ENCODE results near the gene GORASP2.

GORASP2 gene

DNA sequence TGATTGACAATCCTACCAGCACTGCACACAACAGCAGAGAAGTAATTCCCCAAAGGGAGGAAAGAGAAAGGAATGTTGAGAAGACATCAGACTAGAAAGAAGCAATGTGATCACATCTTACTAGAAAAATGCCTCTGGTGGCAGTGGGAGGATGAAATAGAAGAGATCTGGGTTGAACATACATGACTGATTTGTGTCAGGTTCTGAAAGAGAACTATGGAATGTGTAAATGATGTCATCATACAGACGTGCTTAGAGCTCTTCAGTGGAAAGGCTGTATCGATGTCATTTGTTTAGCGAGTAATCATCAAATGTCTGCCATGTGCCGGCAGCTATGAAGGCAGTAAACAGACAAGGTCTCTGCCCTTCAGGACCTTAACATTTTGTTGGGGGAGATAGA is 24.9 kb downstream of the GORASP2 start:
- no peak for DNase-seq
- intact Hi-C loops (cut with DNase I) = no loop called here

- intact Hi-C loops (cut with DNase I) = no loop called here
- DNase-seq = no peak
Measured at GRCh38 chr2:170963386-170963785, 34.3 kb downstream of the GORASP2 start.

DNA sequence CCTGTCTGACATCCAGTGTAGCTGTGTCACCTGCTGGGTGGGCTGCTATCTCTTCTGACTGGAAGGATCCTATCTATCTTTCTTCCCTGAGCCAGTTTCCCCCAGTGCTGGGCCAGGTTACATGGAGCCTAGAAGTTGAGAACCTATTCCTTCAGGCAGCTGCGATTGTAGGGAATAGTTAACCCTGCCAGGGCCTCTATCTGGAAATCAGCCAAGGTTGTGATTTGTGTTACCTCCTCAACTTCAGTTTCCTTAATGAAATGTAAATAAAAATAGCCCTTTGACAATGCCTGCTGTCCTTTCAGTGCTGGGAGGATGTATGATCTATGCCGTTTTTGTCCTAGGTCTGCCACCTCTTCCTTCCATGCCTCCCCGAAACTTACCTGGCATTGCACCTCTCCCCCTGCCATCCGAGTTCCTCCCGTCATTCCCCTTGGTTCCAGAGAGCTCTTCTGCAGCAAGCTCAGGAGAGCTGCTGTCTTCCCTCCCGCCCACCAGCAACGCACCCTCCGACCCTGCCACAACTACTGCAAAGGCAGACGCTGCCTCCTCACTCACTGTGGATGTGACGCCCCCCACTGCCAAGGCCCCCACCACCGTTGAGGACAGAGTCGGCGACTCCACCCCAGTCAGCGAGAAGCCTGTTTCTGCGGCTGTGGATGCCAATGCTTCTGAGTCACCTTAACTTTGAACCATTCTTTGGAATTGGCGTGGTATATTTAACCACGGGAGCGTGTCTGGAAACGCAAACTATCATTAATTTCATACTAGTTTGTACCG is 36.6 kb downstream of the GORASP2 start:
- intact Hi-C loops (cut with DNase I) = no loop called here
- no peak for DNase-seq

GRCh38 chr2:170966648-170967396 is 37.8 kb downstream of the GORASP2 start:
- intact Hi-C loops (cut with DNase I) = no loop called here

GRCh38 chr2:170967553-170967952 is 38.5 kb downstream of the GORASP2 start:
- no peak for DNase-seq
- intact Hi-C loops (cut with DNase I) = no loop called here

More at GRCh38 chr2:170966648-170967396, 37.8 kb downstream of the GORASP2 start:
- DNase-seq = no peak

- DNase-seq = no peak
- intact Hi-C loops (cut with DNase I) = no loop called here
Measured at GRCh38 chr2:170968205-170969003, 39.4 kb downstream of the GORASP2 start.

GRCh38 chr2:170969030-170969429 is 40.0 kb downstream of the GORASP2 start:
- no peak for DNase-seq
- intact Hi-C loops (cut with DNase I) = no loop called here

DNA sequence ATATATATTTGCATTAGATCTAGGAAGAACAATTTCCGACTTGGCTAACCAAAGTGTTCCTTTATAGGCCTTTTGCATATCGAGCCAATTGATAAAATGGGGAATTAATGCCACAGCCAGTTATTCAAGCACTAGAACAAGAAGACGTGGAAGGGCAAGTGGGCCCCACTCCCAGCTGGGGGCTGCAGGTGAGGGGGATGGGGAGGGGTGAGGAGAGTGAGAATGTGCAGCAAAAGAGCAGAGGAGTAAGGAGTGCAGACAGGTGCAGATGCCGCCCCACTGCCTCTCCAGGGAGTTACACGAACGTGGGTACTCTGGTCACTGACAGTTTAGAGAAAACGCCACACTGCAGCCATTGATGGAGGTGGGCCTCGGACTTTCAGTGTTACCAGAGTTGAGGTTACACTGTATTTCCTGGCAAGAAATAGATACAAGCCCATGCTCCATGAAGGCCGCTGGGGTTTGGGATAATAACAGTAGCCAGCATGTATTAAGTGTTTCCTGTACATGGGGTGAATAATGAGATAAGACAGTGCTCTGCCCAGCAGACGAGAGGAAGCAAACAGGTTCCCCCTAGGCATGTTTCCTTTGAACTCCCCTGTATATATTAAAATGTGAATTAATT is 40.9 kb downstream of the GORASP2 start:
- no peak for DNase-seq
- intact Hi-C loops (cut with DNase I) = loop anchor here (5.0 kb wide), 2 partner anchors 117 to 462 kb away; partner anchors contain the start of genes DCAF17 and METTL8

GRCh38 chr2:170971071-170971470 is 42.0 kb downstream of the GORASP2 start:
- DNase-seq = no peak
- intact Hi-C loops (cut with DNase I) = loop anchor here (5.0 kb wide), 2 partner anchors 116 to 461 kb away; partner anchors contain the start of genes DCAF17 and METTL8

DNA sequence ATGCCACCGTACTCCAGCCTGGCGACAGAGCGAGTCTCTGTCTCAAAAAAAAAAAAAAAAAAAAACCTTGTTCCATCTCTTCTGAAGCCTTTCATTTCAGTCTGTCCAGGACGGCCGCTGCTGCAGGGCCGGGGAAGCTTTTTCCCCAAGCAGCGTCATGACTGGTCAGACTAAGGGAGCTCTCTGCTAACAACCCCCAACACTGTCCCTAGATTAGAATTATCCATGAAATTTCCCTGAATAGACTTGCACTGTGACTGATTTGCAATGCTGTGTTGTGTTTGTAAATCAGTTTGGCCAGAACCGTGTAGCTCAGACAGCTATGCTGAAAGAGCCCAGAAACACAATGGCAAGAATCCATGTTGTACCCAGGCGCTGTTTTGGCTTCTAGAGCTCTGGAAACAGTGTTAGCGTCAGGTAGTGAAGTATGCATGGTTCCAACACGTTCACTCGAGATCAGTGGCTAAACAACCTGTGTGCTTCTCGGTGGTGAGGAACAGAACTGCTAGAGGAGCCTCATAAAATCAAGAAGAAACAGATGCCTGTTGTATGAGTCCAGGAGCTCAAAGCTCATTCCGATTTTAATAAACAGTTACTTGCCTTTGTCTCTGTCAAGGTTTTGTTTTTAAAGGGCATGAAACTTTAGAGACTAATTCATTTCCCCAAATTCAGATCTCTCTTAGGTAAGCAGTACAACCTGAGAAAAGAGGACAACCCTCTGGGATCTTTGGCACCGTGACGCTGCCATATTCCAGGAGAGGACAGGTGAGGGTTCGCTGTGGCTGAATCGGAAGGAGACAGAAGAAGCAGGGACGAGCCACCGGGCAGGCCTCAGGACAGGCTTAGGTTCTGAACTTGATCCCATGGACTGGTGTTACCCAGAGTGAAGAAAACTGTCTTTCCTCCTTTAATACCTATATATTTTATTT is 43.5 kb downstream of the GORASP2 start:
- intact Hi-C loops (cut with DNase I) = loop anchor here (1.0 to 5.0 kb wide), 4 partner anchors 115 to 460 kb away; partner anchors contain the start of genes DCAF17 and METTL8
- no peak for DNase-seq

- intact Hi-C loops (cut with DNase I) = loop anchor here (1.0 to 5.0 kb wide), 4 partner anchors 114 to 459 kb away; partner anchors contain the start of genes DCAF17 and METTL8
- no peak for DNase-seq
Measured at GRCh38 chr2:170973225-170973491, 44.1 kb downstream of the GORASP2 start.

DNA sequence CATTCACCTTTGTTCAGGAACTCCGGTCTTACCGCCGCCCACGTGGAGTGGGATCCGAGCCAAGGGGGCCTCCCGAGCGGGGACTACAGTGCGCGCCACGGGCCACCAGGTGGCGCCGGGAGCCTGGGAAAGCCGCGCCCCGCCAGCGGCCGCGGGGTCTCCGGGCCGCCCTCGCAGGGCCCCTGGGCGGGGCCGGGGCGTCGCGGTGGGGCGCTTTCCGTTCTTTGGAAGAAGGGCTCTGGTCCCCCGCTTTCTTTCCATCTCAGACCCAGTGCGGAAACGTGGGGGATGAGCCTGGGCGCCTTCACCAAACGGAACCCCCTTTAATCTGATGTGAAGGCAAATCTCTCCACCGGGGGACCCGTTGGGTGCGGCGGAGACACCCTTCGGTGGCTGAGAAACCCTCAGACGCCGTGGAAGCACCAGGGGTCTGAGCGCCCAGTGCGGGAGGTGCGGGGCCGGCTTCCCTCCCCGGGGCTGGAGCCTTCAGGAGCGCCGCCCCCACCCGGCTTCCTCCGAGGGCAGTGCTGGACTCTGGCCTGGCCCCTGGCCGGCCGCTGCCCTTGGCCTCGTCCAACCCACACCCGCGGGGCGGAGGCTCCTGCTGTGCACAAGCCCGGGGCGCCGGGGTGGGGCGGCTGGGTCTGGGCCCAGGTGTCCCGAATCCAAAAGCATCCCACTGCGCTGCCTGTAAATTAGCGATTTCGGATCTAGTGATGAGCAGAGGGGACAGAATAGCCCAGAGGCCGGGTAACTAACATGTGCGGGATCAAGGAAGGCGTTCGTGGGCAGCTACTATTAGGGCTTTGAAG is 44.6 kb downstream of the GORASP2 start:
- intact Hi-C loops (cut with DNase I) = loop anchor here (1.0 to 5.0 kb wide), 4 partner anchors 114 to 459 kb away; partner anchors contain the start of genes DCAF17 and METTL8
- peak; percentile 63 to 97 (median 82) for DNase-seq

- DNase-seq = no peak
- intact Hi-C loops (cut with DNase I) = loop anchor here (5.0 kb wide), 2 partner anchors 113 to 458 kb away; partner anchors contain the start of genes DCAF17 and METTL8
Measured at GRCh38 chr2:170974304-170974993, 45.4 kb downstream of the GORASP2 start.

DNA sequence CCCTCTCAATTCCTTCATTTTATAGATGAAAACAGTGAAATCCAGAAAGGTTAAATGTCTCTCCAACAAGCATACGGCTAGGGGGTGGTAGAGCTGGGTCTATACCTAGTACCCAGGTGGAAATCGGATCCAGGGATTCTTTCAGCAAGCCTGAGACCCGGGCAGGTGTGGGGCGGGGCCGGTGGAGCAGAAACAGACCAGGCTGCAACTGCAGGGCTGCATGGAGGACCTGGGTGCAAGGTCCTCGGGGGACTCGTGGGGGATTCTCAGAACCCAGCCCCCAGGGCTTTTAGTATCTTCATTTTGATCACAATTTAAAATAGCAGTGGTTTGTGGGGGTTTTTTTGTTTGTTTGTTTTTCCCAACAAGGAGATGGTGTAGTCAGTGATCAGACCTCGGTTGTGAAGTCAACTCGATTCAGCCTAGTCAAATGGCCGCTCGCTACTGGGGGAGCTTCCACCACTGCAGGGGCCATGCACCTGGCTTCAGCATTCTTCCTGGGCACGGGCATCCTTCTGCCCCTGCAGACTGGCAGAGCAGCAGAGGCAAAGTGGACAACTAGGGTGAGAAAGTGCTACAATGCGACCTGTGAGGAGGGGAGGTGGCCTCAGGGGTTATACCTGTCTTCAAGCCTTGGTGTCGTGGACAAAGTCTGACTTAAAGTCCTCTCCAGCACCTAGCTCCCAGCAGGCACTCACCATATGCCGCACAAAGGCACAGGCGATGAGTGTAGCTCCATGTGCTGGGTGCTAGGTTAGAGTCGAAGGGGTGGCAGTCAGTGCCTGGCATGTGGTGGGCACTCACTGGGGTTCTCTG is 46.3 kb downstream of the GORASP2 start:
- no peak for DNase-seq
- intact Hi-C loops (cut with DNase I) = no loop called here

DNA sequence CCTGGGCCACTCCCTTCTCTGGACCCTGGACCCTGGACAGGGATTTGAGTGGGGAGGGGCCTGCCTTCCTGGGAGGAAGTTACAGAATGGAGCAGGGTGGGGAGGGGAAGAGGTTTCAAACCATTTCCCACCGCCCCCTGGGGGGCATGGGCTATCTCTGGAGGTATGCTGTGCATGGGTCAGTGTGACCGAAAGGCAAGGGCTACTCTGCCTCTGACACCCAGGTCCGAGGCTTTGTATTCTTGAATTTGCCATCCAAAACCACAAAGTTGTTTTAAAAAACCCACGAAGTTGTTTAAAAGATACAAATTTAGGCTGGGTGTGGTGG is 46.9 kb downstream of the GORASP2 start:
- intact Hi-C loops (cut with DNase I) = no loop called here
- no peak for DNase-seq

GRCh38 chr2:170984079-170984478 is 55.0 kb downstream of the GORASP2 start:
- intact Hi-C loops (cut with DNase I) = no loop called here
- DNase-seq = no peak

DNA sequence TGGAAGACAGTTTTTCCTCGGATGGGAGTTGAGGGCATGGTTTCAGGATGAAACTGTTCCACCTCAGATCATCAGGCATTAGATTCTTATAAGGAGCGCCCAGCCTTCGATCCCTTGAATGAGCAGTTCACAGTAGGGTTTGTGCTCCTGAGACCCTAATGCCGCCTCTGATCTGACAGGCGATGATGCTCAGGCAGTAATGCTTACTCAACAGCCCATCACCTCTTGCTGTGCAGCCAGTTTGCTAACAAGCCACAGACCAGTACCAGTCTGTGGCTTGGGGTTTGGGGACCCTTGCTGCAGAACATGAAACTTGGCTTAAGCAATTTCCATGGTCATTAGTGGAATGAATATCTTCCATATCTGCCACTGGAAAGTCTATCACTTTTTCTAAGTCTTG is 56.4 kb downstream of the GORASP2 start:
- intact Hi-C loops (cut with DNase I) = no loop called here
- DNase-seq = no peak
